ENCODE measurements around the gene POPDC2. TPM values are rescaled to one million over a fixed set of nuclear protein-coding genes. Genes with fewer than 3 reads are reported as not detected.
"Not testable (repeated sequence)": the region's sequence is repeated elsewhere in the genome, so short reads cannot be mapped to it uniquely, and the experiment has no call there.

POPDC2 gene
- total and polyA plus RNA-seq, 10 of the 15 experiments (the other 5 are each of a cell fraction or from before 2014, with no cell fraction given), result 1.8 to 12.7 (median 3.5) TPM

DNA sequence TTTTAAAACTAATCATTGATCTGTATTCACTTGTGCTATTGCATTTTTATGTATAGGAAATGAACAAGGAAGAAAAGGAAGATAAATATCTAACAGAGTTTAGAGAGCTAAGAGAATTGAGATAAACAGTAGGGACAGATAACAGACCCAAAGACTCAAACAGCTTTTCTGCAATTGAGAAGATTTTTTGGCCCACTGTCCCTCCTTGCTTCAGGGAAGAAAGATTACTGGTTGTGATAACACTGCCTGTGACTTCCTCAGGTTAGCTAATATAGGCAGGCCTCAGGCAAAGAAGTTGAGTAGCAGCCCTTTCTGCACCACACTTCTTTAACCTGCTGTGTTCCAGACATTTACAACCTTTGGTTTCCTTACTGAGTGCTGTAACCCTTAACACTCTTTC is 19.5 kb upstream of the POPDC2 start (continued):
- TF ChIP-seq, protein P1, sequence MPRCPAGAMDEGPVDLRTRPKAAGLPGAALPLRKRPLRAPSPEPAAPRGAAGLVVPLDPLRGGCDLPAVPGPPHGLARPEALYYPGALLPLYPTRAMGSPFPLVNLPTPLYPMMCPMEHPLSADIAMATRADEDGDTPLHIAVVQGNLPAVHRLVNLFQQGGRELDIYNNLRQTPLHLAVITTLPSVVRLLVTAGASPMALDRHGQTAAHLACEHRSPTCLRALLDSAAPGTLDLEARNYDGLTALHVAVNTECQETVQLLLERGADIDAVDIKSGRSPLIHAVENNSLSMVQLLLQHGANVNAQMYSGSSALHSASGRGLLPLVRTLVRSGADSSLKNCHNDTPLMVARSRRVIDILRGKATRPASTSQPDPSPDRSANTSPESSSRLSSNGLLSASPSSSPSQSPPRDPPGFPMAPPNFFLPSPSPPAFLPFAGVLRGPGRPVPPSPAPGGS (IDR thresholded peaks at IDR 0.05; ENCODE audit: borderline replicate concordance, insufficient read depth, low read depth, low read length, poor library complexity, severe bottlenecking), result no peak
- no peak for TF ChIP-seq ESRRA (IDR thresholded peaks at IDR 0.05; ENCODE audit: low read length)
- no peak for TF ChIP-seq STAT1 (conservative IDR thresholded peaks at IDR 0.05)
- TF ChIP-seq HDGF (IDR thresholded peaks at IDR 0.05), result no peak
- no peak for TF ChIP-seq TCF3 (IDR thresholded peaks at IDR 0.05; ENCODE audit: borderline replicate concordance, insufficient read depth, low read depth, low read length)
- no peak for TF ChIP-seq HCFC1 (IDR thresholded peaks at IDR 0.05; ENCODE audit: low read length)
- TF ChIP-seq REST (IDR thresholded peaks at IDR 0.05; ENCODE audit: low read depth, low read length), result no peak

- CTCF ChIA-PET, result interaction anchor here (0.8 to 12.2 kb wide), 6 partner anchors 16 to 795 kb away, joined by 3 to 296 read pairs (median 52); partner anchors contain the start of gene CD80
Observed at GRCh38 chr3:119678209-119678608, 17.8 kb upstream of the POPDC2 start.

More at GRCh38 chr3:119678209-119678608, 17.8 kb upstream of the POPDC2 start:
- H3K4me1 ChIP-seq (ENCODE audit: control insufficient read depth, insufficient read depth, low read length); DNase-seq (ENCODE audit: low read depth, low spot score); ATAC-seq; BruUV-seq (replicated peaks); H3K27me3 ChIP-seq (replicated peaks in 1 of 2; ENCODE audit: control insufficient read depth in 2 of 2, insufficient read depth in 2 of 2, low read length in 1 of 2); H3K4me3 ChIP-seq; intact Hi-C loops (cut with micrococcal nuclease; ENCODE audit: unreplicated experiment); FAIRE-seq; H4K20me1 ChIP-seq (ENCODE audit: control insufficient read depth, insufficient read depth); H3K9ac ChIP-seq (ENCODE audit: control insufficient read depth, insufficient read depth, low read length); H3K36me3 ChIP-seq (ENCODE audit: control insufficient read depth in 2 of 2, insufficient read depth in 2 of 2, low read length in 1 of 2); H3K9me3 ChIP-seq (replicated peaks; ENCODE audit: control insufficient read depth, insufficient read depth, low read length); H2AFZ ChIP-seq (ENCODE audit: control insufficient read depth, low read depth, low read length): not testable (repeated sequence)
- H3K79me2 ChIP-seq (ENCODE audit: control insufficient read depth, insufficient read depth, low read length), result peaks cover 38% of the 10 kb centered on the region
- POLR2A ChIA-PET, result interaction anchor here (0.6 to 8.3 kb wide), 2 partner anchors 77 to 317 kb away, joined by 3 to 104 read pairs; no protein-coding TSS in a partner anchor
- H3K4me2 ChIP-seq (ENCODE audit: control insufficient read depth, insufficient read depth), result peak overlapping the region; percentile 93
- WGBS (ENCODE audit: insufficient coverage, insufficient replicate concordance, low lambda C conversion rate, missing lambda C conversion rate), result 91% methylated on average over 10 of the region's 10 CpGs
- RAD21 ChIA-PET (ENCODE audit: unreplicated experiment), result interaction anchor here (1.7 to 7.7 kb wide), 3 partner anchors 41 to 76 kb away, joined by 6 to 158 read pairs (median 18); no protein-coding TSS in a partner anchor
- TF ChIP-seq PAX8 (IDR thresholded peaks at IDR 0.05), result 0 out of 2 replicates have a peak, but pooled peaks have one; percentile 4
- in situ Hi-C loops (cut with MboI), result loop anchor here (5.0 to 25.0 kb wide), 2 partner anchors 81 to 391 kb away; partner anchors contain the start of genes ARHGAP31 and PLA1A
- SMC1A ChIA-PET (ENCODE audit: uncharacterized antibody, unreplicated experiment), result interaction anchor here (1.0 to 14.0 kb wide), 9 partner anchors 12 to 795 kb away, joined by 3 to 329 read pairs (median 42); partner anchors contain the start of genes CD80 and PLA1A
- peak overlapping the region; percentile 95 for H3K27ac ChIP-seq (ENCODE audit: control insufficient read depth, insufficient read depth)
